Kidney tubule cell (primary cell): ENCODE results near the gene SH2D2A.

Experiments used
- DNase-seq: peaks from one replicate; pipeline ENCODE4 v3.0.0-alpha.2; 2018; ENCODE audit warnings: low spot score

Gene SH2D2A

GRCh38 chr1:156816561-156817328, at the start of gene SH2D2A:
Gene SH2D2A (minus strand): TSS chr1:156816848. CDS start chr1:156816708, 140 bp downstream.
- DNase-seq: no peak

- no peak for DNase-seq
Measured at GRCh38 chr1:156865865-156866248, 49.2 kb upstream of the SH2D2A start.

- no peak for DNase-seq
Measured at GRCh38 chr1:156865258-156865657, 48.6 kb upstream of the SH2D2A start.

- no peak for DNase-seq
Measured at GRCh38 chr1:156864796-156865195, 48.1 kb upstream of the SH2D2A start.

GRCh38 chr1:156863631-156864030, 47.0 kb upstream of the SH2D2A start:
- DNase-seq: no peak

GRCh38 chr1:156862997-156863599, 46.5 kb upstream of the SH2D2A start:
- DNase-seq: no peak

- no peak for DNase-seq
Measured at GRCh38 chr1:156862584-156862983, 45.9 kb upstream of the SH2D2A start.

GRCh38 chr1:156860628-156861423, 44.2 kb upstream of the SH2D2A start, which contains the start of gene NTRK1:
Gene NTRK1 (plus strand): TSS chr1:156860865. CDS start chr1:156860935, 70 bp downstream.
- DNase-seq: no peak

GRCh38 chr1:156860113-156860627, 43.5 kb upstream of the SH2D2A start:
- peak; percentile 34 for DNase-seq

- no peak for DNase-seq
Measured at GRCh38 chr1:156859523-156860112, 43.0 kb upstream of the SH2D2A start.

- DNase-seq: no peak
Measured at GRCh38 chr1:156858959-156859522, 42.4 kb upstream of the SH2D2A start, which contains the start of gene INSRR. Gene INSRR (minus strand): TSS chr1:156859117. CDS start chr1:156858621, 496 bp downstream.

- no peak for DNase-seq
Measured at GRCh38 chr1:156858555-156858956, 41.9 kb upstream of the SH2D2A start.

GRCh38 chr1:156857532-156857931, 40.9 kb upstream of the SH2D2A start:
- DNase-seq: no peak

GRCh38 chr1:156856282-156856785, 39.7 kb upstream of the SH2D2A start:
- no peak for DNase-seq

- DNase-seq: no peak
Measured at GRCh38 chr1:156854634-156855033, 38.0 kb upstream of the SH2D2A start.

- DNase-seq: no peak
Measured at GRCh38 chr1:156853761-156854160, 37.1 kb upstream of the SH2D2A start.

- no peak for DNase-seq
Measured at GRCh38 chr1:156852418-156852874, 35.8 kb upstream of the SH2D2A start.

GRCh38 chr1:156851779-156852417, 35.2 kb upstream of the SH2D2A start:
- no peak for DNase-seq

- no peak for DNase-seq
Measured at GRCh38 chr1:156849151-156849496, 32.5 kb upstream of the SH2D2A start.

GRCh38 chr1:156848461-156849150, 32.0 kb upstream of the SH2D2A start:
- DNase-seq: peak; percentile 46
